ENCODE data around the gene C4orf54.

Gene C4orf54

GRCh38 chr4:99665983-99666382 is 8.4 kb upstream of the C4orf54 start:
- Histone ChIP-seq H2AFZ (ENCODE audit: low read length) (no peak overlapping the region), H3K36me3 (replicated peaks; ENCODE audit: insufficient read depth, low read length) (no peaks in the 10 kb centered on the region), H3F3A (ENCODE audit: insufficient read depth, low read length) (no peaks in the 10 kb centered on the region), H3K9me2 (replicated peaks; ENCODE audit: insufficient read depth, low read length) (no peaks in the 10 kb centered on the region), H3K4me2 (ENCODE audit: low read depth, low read length) (no peak overlapping the region), H3K9ac (ENCODE audit: low read length) (no peak overlapping the region), H3K4me3 (ENCODE audit: low read length) (no peak overlapping the region), H3K4me1 (ENCODE audit: low read length) (no peaks in the 10 kb centered on the region), H3K27me3 (replicated peaks; ENCODE audit: insufficient read depth, low read length) (no peaks in the 10 kb centered on the region), H3K9me3 (replicated peaks; ENCODE audit: insufficient read depth, low read length) (no peaks in the 10 kb centered on the region), H3K27ac (ENCODE audit: low read length) (no peak overlapping the region), H4K20me1 (ENCODE audit: insufficient read depth, low read length) (no peaks in the 10 kb centered on the region), H3K79me2 (ENCODE audit: low read length) (no peaks in the 10 kb centered on the region)
- no peak for TF ChIP-seq EZH2phosphoT487 (IDR thresholded peaks at IDR 0.05; ENCODE audit: low read length)
- no peak for TF ChIP-seq CTCF (IDR thresholded peaks at IDR 0.05; ENCODE audit: low read length)
- no peak for TF ChIP-seq EZH2 (optimal IDR thresholded peaks at IDR 0.05; ENCODE audit: low read depth, low read length)
- DNase-seq: peak; percentile 11

- TF ChIP-seq EZH2phosphoT487 (IDR thresholded peaks at IDR 0.05; ENCODE audit: low read length) (no peak), EZH2 (optimal IDR thresholded peaks at IDR 0.05; ENCODE audit: low read depth, low read length) (no peak), CTCF (IDR thresholded peaks at IDR 0.05; ENCODE audit: low read length) (no peak)
- DNase-seq: no peak
- H3K79me2 ChIP-seq (ENCODE audit: low read length): no peaks in the 10 kb centered on the region
- no peak overlapping the region for H3K4me2 ChIP-seq (ENCODE audit: low read depth, low read length)
- H2AFZ ChIP-seq (ENCODE audit: low read length): no peak overlapping the region
- H3K9me2 ChIP-seq (replicated peaks; ENCODE audit: insufficient read depth, low read length): no peaks in the 10 kb centered on the region
- H3K4me1 ChIP-seq (ENCODE audit: low read length): no peaks in the 10 kb centered on the region
- H3K4me3 ChIP-seq (ENCODE audit: low read length): no peak overlapping the region
- H3K27me3 ChIP-seq (replicated peaks; ENCODE audit: insufficient read depth, low read length): no peaks in the 10 kb centered on the region
- no peak overlapping the region for H3K27ac ChIP-seq (ENCODE audit: low read length)
- H3K9ac ChIP-seq (ENCODE audit: low read length): no peak overlapping the region
- H3F3A ChIP-seq (ENCODE audit: insufficient read depth, low read length): no peaks in the 10 kb centered on the region
- H3K9me3 ChIP-seq (replicated peaks; ENCODE audit: insufficient read depth, low read length): no peaks in the 10 kb centered on the region
- H4K20me1 ChIP-seq (ENCODE audit: insufficient read depth, low read length): no peaks in the 10 kb centered on the region
- H3K36me3 ChIP-seq (replicated peaks; ENCODE audit: insufficient read depth, low read length): no peaks in the 10 kb centered on the region
These were observed 7.1 kb upstream of the C4orf54 start for GRCh38 chr4:99664716-99665115.

GRCh38 chr4:99661907-99662306 is 4.3 kb upstream of the C4orf54 start:
- no peaks in the 10 kb centered on the region for H3K4me1 ChIP-seq (ENCODE audit: low read length)
- H3K27me3 ChIP-seq (replicated peaks; ENCODE audit: insufficient read depth, low read length): no peaks in the 10 kb centered on the region
- no peak overlapping the region for H2AFZ ChIP-seq (ENCODE audit: low read length)
- no peaks in the 10 kb centered on the region for H3K9me2 ChIP-seq (replicated peaks; ENCODE audit: insufficient read depth, low read length)
- no peak overlapping the region for H3K9ac ChIP-seq (ENCODE audit: low read length)
- H4K20me1 ChIP-seq (ENCODE audit: insufficient read depth, low read length): no peaks in the 10 kb centered on the region
- no peak overlapping the region for H3K4me2 ChIP-seq (ENCODE audit: low read depth, low read length)
- no peak for DNase-seq
- H3K36me3 ChIP-seq (replicated peaks; ENCODE audit: insufficient read depth, low read length): no peaks in the 10 kb centered on the region
- no peaks in the 10 kb centered on the region for H3K9me3 ChIP-seq (replicated peaks; ENCODE audit: insufficient read depth, low read length)
- no peaks in the 10 kb centered on the region for H3K79me2 ChIP-seq (ENCODE audit: low read length)
- H3K4me3 ChIP-seq (ENCODE audit: low read length): no peak overlapping the region
- H3K27ac ChIP-seq (ENCODE audit: low read length): no peak overlapping the region
- H3F3A ChIP-seq (ENCODE audit: insufficient read depth, low read length): no peaks in the 10 kb centered on the region
- TF ChIP-seq CTCF (IDR thresholded peaks at IDR 0.05; ENCODE audit: low read length) (no peak), EZH2phosphoT487 (IDR thresholded peaks at IDR 0.05; ENCODE audit: low read length) (no peak), EZH2 (optimal IDR thresholded peaks at IDR 0.05; ENCODE audit: low read depth, low read length) (no peak)

All from MM.1S (cell line).